ENCODE measurements around the gene UBE2V1. TPM values are rescaled to one million over a fixed set of nuclear protein-coding genes. Genes with fewer than 3 reads are reported as not detected.
A peak's percentile ranks its signal among the peaks of the same experiment; 100 is the strongest.

Gene UBE2V1
- total RNA-seq, 1 donor from 2014 or later: 223 TPM

GRCh38 chr20:50130356-50130723 lies 17.4 kb upstream of the UBE2V1 start:
- H3K4me3 Mint-ChIP-seq (ENCODE audit: unreplicated experiment): peak overlapping the region; percentile 31
- H3K9me3 Mint-ChIP-seq (ENCODE audit: unreplicated experiment): no peaks in the 10 kb centered on the region
- H3K36me3 Mint-ChIP-seq (ENCODE audit: low read depth, unreplicated experiment): peaks cover 35% of the 10 kb centered on the region
- H3K27me3 Mint-ChIP-seq (ENCODE audit: unreplicated experiment): peaks cover 5% of the 10 kb centered on the region
- no peak for TF ChIP-seq CTCF (IDR thresholded peaks at IDR 0.05; ENCODE audit: unreplicated experiment)
- no peak for DNase-seq (ENCODE audit: low spot score)
- H3K4me1 Mint-ChIP-seq (ENCODE audit: unreplicated experiment): peaks cover 10% of the 10 kb centered on the region
- peak overlapping the region; percentile 75 for H3K27ac Mint-ChIP-seq (ENCODE audit: unreplicated experiment)

DNA sequence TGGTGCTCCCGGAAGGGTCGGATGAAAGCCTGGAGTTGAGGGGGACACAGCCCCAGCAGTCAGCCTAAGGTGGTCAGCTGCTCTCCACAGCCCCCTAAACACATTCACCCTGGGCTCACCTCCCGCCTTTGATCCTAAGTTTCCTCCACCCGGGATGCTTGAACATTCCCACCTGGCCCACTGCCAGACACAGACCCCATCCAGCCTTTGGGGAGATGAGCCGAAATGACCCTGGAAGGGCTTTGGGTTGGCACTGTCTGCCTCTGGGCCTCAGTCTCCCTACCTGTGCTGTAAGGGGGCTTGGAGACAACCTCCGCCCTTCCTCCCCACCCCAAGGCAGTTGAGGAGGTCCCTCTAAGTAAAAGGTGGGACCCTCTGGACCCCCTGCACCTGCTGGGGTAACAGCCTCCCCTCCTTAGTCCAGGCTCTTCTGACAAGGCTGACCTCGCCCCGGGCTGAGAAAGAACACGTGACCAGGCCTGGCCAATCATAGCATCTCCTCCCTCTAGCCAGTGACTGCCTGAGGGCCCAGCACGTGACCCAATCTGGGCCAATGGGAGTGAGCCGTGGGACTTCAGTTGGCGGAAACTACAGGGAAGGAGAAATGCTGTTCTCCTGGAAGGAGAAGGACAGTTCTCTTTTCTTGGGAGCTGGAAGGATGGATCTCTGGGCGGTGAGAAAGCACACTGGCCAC lies 16.9 kb upstream of the UBE2V1 start:
- DNase-seq (ENCODE audit: low spot score): no peak
- H3K27ac Mint-ChIP-seq (ENCODE audit: unreplicated experiment): peak overlapping the region; percentile 75
- peak overlapping the region; percentile 31 for H3K4me3 Mint-ChIP-seq (ENCODE audit: unreplicated experiment)
- no peaks in the 10 kb centered on the region for H3K9me3 Mint-ChIP-seq (ENCODE audit: unreplicated experiment)
- TF ChIP-seq CTCF (IDR thresholded peaks at IDR 0.05; ENCODE audit: unreplicated experiment): no peak
- peaks cover 39% of the 10 kb centered on the region for H3K36me3 Mint-ChIP-seq (ENCODE audit: low read depth, unreplicated experiment)
- H3K4me1 Mint-ChIP-seq (ENCODE audit: unreplicated experiment): peaks cover 10% of the 10 kb centered on the region
- H3K27me3 Mint-ChIP-seq (ENCODE audit: unreplicated experiment): peaks cover 8% of the 10 kb centered on the region

GRCh38 chr20:50128520-50128905 lies 15.6 kb upstream of the UBE2V1 start:
- no peak overlapping the region for H3K27ac Mint-ChIP-seq (ENCODE audit: unreplicated experiment)
- peaks cover 10% of the 10 kb centered on the region for H3K4me1 Mint-ChIP-seq (ENCODE audit: unreplicated experiment)
- no peak for DNase-seq (ENCODE audit: low spot score)
- no peak for TF ChIP-seq CTCF (IDR thresholded peaks at IDR 0.05; ENCODE audit: unreplicated experiment)
- H3K9me3 Mint-ChIP-seq (ENCODE audit: unreplicated experiment): no peaks in the 10 kb centered on the region
- peaks cover 50% of the 10 kb centered on the region for H3K36me3 Mint-ChIP-seq (ENCODE audit: low read depth, unreplicated experiment)
- no peak overlapping the region for H3K4me3 Mint-ChIP-seq (ENCODE audit: unreplicated experiment)
- peaks cover 12% of the 10 kb centered on the region for H3K27me3 Mint-ChIP-seq (ENCODE audit: unreplicated experiment)

DNA sequence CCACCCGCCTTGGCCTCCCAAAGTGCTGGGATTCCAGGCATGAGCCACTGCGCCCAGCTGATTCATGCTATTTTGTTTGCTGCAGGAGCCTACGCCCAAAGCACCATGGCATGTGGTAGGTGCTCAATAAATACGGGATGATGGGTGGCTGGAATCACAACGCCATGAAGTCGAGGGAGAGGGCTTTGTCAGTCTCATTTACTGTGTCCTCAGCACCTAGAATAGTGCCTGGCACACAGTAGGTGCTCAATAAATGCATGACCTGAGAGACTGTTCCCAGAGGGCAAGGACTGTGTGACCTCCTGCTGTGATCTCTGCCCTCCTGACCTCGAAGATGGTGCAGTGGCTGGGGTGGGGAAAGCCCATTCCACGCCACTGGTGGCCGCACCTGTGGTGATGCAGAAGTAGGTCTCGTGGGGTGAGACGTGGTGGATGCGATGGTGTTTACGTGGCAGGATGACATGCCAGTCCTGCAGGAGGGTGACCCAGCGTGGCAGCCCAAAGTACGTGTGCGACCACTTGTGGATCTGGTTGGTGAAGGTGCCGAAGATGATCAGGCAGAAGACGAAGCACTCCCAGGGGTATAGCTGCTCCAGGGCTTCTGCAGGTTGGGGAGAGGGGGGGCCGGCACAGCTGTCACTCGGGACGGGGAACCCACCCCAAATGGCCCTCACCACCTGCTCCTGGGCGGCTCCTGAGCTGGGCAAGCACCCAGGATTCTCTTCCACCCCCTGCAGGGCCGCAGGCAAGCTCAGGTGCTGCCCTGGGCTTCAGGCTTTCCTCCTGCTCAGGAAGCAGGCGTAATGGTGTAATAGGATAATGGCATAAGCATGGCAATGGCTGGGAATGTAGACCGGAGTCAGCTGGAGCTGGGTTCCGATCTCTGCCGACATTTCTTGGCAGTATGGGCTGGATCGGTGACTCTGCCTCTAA lies 14.9 kb upstream of the UBE2V1 start:
- Mint-ChIP-seq H3K4me1 (ENCODE audit: unreplicated experiment) (peaks cover 10% of the 10 kb centered on the region), H3K4me3 (ENCODE audit: unreplicated experiment) (peak overlapping the region; percentile 59), H3K27ac (ENCODE audit: unreplicated experiment) (no peak overlapping the region), H3K27me3 (ENCODE audit: unreplicated experiment) (peaks cover 13% of the 10 kb centered on the region), H3K36me3 (ENCODE audit: low read depth, unreplicated experiment) (peaks cover 57% of the 10 kb centered on the region), H3K9me3 (ENCODE audit: unreplicated experiment) (no peaks in the 10 kb centered on the region)
- no peak for DNase-seq (ENCODE audit: low spot score)
- TF ChIP-seq CTCF (IDR thresholded peaks at IDR 0.05; ENCODE audit: unreplicated experiment): no peak

DNA sequence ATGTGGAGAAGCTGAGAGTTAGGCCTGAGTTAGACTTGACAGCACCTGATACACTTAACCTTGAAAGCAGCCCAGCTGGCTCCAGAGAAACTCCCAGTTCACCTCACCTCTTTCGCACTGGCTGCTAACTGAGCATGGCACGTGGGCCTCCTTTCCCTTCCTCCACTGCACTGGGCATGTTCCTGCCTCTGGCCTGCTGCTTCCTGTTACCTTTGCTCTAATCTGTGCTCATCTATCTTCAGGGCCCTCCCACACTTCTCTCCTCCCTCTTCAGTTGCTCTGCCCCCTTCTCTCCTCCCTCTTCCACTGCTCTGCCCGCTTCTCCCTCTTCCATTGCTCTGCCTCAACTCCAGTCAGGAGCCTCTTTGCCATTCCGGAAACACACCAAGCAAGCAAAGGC lies 13.7 kb upstream of the UBE2V1 start:
- H3K27ac Mint-ChIP-seq (ENCODE audit: unreplicated experiment): peak overlapping the region; percentile 22
- peaks cover 13% of the 10 kb centered on the region for H3K27me3 Mint-ChIP-seq (ENCODE audit: unreplicated experiment)
- peak overlapping the region; percentile 16 for H3K4me3 Mint-ChIP-seq (ENCODE audit: unreplicated experiment)
- H3K36me3 Mint-ChIP-seq (ENCODE audit: low read depth, unreplicated experiment): peaks cover 55% of the 10 kb centered on the region
- peaks cover 10% of the 10 kb centered on the region for H3K4me1 Mint-ChIP-seq (ENCODE audit: unreplicated experiment)
- DNase-seq (ENCODE audit: low spot score): no peak
- TF ChIP-seq CTCF (IDR thresholded peaks at IDR 0.05; ENCODE audit: unreplicated experiment): no peak
- no peaks in the 10 kb centered on the region for H3K9me3 Mint-ChIP-seq (ENCODE audit: unreplicated experiment)

Data from endothelial cell (in vitro differentiated cells).